Activated gamma-delta T cell treated with Interleukin-2 at 50 U/mL for 16 hours (primary cell): Measurements from ENCODE around the gene ATXN10.
"Not testable (repeated sequence)": the region's sequence is repeated elsewhere in the genome, so short reads cannot be mapped to it uniquely, and the experiment has no call there.

ENCODE experiments used
- DNase-seq: peaks from one replicate; pipeline ENCODE4 v3.0.0-alpha.2; 2020

ATXN10 gene, protein sequence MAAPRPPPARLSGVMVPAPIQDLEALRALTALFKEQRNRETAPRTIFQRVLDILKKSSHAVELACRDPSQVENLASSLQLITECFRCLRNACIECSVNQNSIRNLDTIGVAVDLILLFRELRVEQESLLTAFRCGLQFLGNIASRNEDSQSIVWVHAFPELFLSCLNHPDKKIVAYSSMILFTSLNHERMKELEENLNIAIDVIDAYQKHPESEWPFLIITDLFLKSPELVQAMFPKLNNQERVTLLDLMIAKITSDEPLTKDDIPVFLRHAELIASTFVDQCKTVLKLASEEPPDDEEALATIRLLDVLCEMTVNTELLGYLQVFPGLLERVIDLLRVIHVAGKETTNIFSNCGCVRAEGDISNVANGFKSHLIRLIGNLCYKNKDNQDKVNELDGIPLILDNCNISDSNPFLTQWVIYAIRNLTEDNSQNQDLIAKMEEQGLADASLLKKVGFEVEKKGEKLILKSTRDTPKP

DNA sequence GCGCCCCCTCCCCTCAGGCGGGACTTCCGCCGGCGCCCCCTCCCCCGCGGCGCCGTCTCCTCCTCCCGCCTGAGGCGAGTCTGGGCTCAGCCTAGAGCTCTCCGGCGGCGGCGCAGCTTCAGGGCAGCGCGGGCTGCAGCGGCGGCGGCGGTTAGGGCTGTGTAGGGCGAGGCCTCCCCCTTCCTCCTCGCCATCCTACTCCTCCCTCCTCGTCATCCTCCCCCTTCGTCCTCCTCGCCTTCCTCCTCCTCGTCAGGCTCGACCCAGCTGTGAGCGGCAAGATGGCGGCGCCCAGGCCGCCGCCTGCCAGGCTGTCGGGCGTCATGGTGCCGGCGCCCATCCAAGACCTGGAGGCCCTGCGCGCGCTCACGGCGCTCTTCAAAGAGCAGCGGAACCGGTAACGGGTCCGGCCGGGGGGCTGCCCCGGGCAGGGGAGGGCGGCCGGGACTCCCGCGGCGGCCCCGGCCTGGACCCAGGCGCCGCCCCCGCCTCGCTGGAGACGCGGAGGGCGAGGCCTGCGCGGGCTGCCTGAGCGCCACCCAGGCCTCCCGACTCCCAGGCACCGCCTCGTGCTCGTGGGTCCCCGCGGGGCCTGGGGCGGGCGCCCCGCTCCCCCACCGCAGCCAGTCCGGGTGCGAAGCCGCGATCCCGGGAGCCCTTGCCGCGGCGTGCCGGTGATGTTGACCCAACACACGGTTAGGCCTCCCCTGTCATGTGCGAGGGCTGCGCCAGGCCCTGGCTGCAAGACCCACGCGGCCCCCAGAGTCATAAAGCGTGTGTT, at the start of gene ATXN10:
Gene ATXN10, plus strand, starts transcription at position 52 of the 781 bp plus-strand sequence. Its CDS starts 230 bp downstream, at position 282.
- DNase-seq: peak; percentile 52

DNA sequence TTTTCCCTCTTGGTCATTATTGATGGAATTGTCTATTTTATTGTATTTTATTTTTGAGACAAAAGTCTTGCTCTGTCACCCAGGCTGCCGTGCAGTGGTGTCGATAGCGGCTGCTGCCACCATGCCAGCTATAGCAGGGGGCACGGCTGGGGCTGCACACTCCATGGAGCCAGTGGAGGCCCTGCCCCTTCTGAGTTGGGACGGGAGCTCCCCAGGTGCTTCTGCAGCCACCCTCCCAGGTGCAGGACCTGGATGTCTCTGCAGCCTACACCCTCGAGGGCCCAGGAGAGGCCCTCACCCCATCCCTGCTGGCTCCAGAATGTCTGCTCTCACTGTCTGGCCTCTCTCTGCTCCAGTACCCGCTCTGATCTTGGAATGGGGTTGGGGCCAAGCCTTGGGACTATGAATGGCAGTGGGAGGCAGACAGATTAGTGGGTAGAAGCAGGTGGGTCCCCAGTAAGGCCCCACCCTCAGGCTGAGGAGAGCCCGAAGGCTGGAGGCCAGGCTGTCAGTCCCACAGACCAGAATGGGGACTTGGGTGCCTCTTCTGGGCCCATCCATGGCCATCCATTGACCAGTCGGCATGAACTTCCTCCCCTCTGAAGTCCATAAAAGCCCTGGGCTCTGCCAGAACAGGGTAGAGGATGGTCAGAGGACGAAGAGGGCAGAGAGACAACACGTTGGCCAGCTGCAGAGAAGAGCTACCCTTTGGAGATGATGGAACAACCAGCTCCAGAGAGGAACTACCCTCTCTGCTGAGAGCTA, 49.6 kb upstream of the ATXN10 start:
- no peak for DNase-seq

DNA sequence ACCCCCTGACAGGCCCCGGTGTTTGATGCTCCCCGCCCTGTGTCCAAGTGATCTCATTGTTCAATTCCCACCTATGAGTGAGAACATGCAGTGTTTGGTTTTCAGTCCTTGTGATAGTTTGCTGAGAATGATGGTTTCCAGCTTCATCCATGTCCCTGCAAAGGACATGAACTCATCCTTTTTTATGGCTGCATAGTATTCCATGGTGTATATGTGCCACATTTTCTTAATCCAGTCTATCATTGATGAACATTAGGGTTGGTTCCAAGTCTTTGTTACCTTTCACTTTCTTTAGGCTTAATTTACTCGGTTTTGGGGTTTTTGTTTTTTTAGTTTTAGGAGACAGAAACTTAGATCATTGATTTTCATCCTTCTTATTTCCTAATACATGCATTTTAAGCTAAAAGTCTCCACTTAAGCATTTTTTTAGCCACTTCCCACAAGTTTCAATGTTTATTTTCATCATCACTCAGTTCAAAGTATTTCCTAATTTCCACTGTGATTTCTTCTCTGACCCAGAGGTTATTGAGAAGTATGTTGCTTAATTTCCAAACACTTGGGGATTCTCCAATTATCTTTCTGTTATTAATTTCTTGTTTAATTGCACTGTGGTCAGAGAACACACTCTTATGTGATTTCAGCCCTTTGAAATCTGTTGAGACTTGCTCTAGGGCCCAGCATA, 48.0 kb upstream of the ATXN10 start:
- DNase-seq: not testable (repeated sequence)

DNA sequence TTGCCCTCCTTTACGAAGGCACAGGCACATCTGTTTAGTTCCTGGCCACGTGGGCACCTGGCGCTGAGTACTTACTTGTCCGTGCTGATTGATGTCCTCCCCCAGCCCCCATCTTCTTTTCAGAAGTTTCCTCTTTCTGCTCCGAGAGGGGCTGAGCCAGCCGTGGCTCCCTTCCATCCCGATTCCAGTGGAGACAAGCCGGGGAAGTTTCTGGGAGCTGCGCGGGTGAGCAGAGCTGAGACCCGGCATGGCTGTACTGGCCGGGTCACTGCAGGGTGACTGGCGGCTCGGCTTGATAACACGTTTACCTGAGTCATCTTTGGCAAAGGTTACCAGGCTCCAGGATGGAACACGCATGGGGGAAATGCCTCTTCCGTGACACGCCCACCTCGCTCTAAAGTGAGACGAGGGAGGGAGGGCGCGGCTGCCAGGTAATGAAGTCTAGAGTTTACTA, 45.4 kb upstream of the ATXN10 start:
- no peak for DNase-seq

DNA sequence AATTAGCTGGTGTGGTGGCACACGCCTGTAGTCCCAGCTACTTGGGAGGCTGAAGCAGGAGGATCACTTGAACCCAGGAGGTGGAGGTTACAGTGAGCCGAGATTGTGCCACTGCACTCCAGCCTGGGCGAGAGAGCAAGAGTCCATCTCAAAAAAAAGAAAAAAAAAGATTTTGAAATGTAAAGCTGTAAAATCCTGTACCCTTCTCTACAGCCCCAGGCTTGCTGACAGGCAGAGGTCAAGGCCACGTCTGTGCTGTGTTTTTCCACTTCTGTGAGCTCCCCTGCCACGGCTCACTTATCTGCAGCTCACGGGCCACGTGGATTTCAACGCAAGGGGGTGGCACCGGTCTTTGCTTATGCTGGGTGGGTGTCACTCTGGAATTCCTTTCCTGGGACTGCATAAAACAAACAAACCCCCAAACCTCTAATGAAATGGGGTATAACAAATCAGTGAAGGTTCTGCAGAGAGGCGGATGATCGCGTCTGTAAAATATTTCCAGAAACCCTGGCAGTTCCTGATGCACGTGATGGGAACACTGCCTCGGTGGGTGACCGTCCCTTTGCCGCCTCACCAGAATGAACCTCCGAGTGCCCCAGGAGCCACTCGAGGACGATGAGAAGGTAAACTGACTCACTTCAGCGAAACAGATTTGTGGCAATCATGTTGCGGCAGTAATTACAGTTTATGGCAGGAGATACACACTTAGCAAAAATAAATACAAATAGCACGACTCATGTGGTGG, 44.0 kb upstream of the ATXN10 start:
- no peak for DNase-seq

DNA sequence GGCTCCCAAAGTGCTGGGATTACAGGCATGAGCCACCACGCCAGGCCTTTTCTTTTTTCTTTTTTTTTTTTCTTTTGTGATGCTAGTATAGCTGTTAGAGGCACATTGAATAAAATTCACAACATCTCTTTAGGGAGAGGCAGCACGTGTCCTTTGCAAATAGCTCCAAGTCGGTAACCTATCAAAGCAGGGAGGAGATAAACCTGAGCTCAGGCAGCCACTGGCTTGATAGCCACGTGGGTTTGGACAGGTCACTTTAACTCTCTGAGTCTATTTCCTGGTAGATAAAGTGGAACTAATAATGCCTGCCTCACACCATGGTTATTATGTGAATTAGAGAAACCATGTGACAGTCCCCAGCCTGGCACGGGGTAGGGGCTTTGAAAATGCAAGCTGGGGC, 43.1 kb upstream of the ATXN10 start:
- DNase-seq: no peak

DNA sequence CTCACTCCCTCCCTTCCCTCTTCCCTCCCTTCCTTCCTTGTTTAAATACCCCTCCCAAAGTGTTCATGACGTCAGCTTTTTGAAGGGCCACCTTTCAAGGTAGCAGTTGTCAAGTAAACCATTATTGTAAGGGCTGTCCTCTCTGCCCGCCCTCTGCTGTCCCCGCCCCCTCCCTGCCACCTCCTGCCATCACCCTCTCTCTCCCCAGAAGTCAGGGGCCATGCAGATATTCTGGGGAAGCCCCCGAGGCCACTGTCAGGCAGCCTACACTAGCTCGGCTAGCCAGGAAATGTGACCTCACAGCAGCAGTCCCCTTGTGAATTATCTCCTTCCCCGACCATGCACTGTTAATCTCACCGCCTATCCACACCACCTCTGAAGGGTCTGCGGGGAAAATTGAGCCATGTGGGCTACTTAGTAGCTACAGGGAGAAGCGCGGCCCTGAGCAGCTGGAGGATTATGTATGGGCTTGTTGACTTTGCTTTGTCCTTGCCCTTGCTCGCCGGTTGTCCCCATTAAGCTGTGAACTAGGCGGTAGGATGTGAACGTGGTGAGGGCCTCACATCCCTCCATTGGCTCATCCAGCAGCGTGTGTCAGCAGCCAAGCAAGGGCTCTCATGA, 42.1 kb upstream of the ATXN10 start:
- no peak for DNase-seq

DNA sequence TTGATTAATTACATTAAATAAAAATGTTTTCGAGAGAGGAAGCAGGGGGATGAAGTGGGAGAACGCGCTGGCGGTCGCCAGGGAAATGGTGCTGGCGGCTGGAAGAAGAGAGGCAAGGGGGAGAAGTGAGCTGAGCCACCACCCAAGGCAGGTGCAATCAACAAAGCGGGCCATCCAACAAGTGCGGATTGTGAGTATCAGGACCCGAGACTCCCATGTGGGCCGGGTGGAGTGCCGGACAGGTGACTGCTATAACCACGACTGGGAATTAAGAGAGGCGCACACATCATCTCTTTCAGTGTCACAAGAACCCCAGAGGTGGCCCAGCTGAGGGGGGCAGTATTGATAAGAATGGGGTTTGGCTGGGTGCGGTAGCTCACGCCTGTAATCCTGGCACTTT, 41.2 kb upstream of the ATXN10 start:
- DNase-seq: no peak

DNA sequence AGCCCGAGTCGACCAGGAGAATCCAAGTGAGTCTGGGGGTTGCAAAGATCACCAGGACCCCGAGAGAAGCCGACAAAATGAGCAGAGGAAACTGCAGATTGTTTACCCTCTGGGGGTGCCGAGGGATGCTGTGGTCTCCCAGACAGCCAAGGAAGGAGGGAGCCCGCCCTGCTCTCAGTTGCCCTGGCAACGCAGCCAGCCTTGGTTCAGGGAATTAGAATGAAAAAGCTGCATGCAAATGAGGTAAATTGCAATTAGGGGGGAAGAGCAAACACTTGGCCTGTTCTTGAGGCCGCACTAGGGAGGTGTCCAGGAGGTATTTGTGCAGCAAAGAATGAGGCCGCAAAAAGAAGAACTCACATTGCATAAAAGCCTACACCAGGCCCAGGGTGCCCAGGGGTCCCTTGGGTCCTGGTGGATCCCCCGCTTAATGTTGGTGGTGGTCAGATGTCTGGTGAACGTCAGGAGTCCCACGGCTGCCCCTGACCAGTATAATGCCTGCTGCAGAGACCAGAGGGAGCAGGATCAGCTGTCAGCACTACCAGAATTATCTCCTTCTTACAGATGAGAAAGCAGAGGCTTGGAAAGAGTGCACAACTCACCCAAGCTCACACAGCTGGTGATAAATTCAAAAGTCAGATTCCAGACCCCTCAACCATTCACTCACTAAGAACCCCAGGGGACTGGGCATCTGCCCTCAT, 40.3 kb upstream of the ATXN10 start:
- DNase-seq: no peak

DNA sequence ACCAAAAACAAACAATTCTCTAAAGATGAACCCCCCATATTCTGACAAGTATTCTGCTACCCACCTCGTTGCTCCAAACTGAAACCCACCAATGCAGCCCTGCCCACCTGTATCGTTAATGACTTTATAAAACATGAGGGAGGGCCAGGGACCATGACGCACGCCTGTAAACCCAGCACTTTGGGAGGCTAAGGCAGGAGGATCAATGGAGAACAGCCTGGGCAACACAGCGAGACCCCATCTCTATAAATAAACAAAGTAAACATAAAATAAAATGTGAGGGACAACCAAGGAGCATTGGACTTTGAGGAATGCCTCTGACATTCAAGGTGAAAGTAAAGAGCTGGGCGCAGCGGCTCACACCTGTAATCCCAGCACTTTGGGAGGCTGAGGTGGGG, 39.8 kb upstream of the ATXN10 start:
- DNase-seq: no peak

DNA sequence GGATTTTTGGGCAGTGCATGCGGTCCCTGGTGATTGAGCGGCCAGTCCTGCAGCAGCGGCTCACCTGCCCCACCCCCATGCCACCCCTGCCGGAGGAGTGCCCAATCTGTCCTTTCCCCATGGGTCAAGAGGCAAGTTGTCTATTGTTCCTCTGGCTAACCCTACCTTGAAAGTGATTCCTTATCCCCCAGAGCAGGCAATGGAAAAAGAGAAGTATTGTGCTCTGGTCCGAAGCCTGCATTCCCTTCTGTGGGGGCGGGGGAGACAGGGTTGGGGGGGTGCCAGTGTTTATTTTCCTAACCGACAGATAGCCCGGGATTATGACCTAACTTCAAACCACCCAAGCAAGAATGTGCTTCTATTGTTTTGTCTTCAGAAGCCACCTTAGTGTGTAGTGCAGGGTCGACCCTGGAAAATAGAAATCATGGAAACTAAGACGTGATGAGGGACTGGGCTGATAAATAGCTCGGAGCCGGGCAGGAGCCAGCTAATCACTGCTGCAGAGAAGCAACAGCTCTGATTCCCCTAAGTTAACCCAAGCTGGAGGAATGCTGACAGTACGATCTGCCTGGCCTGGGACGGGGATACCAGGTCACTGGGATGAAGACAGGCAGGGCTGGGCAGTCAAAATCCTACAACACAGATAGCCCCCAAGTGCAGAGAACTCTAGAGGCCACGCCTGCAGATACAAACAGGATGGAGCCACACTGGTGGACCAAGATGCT, 38.7 kb upstream of the ATXN10 start:
- no peak for DNase-seq

DNA sequence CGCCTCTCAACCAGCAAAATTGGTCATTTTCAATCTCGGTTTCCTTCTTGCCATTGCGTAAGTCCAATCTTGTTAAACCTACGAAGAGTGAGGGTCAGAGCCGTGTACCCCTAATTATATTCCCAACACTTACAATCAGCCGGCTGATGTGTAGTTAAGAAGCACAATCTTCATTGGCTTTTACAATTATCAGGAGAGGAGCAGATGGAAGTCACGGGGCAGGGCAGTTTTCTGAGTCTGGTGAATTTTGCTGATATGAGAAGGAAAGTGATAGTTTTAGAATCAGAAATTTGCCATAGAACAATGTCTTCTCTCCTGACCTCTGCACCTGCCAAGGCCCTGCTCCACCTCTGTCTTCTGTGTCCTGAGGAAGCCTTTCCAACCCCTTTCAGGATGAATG, 35.0 kb upstream of the ATXN10 start:
- DNase-seq: no peak

DNA sequence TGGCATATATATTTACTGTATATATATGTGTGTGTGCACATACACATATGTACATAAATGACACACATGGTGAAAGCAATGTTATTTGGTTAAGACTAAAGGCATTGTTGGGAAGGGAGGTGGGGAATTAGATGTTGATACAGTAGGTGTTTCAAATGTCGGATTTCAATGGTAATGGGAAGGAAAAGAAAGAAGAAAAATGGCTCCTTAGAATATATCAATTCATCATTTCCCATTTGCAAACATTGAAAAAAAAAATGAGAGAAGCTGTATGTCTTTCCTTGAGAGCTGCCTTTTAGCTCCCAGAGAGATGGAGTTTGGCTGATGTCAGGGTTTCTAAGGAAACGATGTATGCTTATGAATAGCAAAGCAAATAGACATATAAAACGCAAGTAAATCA, 33.4 kb upstream of the ATXN10 start:
- no peak for DNase-seq

DNA sequence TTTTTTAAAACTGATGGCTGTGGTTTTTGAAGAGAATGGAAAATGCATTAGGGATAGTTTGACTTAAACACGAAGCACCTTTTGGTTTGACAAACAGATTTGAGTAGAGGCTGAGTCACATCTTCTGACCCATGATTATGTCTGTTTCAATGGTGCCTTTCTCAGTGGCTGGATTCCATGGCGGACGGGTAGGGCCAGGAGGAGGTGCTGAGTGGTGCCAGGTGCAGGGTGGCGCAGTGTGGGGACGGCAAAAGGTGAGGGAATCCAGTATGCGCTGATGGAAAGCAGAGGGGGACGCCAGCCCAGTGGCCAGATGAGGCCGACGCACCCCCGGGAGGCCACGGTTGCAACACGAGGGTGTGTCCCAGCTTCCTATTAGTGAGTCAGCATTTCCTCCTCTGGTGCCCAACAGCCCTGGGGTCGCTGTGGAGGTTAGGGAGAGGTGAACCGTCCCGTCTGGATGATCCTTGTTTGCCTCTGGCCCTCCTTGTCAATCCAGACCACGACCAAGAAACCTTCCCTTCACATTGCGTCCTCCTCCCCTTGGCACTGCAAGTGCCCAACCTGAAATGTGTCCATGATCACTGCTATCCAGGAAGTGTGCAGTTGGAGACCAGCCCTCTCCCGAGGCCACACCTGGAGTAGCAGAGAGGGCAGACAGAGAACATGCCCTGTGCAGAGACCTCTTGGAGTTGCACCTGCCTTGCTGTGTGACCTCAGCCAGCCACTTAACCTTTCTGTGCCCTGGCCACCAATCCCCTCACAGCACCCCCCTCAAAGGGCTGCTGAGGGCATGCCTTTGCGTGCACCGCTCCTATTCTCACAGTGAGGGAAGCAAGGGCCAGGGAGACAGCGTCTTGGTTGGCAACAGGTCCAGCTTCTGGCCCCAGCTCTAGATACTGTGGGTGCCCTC, 32.5 kb upstream of the ATXN10 start:
- no peak for DNase-seq

DNA sequence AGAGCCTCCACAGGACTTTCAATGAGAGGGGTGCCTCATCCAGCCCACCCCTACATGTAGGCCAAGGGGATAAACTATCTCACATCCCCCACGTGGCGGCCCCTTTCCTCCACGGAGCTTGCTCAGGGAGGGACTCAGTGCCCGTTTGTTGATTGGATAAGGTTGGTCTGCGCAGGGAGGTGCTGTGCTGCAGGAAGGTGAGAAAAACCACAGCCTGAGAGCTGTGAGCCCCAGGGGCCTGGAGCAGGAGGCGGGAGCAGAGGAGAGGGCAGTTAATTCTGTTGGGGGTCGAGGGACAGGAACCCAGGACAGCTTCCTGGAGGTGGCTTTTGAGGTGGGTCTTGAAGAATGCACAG, 31.9 kb upstream of the ATXN10 start:
- DNase-seq: no peak

DNA sequence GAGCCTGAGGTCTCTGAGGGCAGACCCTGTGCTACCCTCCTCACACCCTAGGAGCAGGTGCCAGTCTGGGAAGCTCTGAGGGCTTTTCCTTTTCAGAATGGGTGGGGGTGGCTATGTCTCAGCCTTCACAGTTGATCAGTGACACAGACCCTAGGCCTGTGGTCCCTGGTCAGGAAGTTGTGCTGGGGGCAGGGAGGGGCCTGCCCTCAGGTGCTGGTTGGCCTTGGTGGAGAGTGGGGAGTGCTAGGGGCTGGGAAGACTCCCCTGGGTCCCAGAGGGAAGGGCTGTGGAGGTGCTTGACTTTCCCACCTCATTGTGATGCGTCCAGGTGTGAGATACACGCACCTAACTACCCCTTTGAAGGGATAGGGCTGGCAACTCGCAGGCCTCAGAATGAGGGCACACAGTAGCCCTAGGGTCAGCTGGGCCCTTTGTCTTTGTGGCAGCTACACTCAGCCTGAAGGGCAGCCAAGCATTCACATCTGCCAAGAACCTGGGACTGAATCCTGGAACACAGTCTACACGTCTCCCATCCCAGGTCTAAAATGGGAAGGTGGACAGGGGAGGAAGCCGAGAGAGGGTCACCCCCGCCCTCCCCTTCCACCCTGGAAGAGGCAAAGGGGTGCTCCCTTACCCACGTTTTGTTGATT, 31.2 kb upstream of the ATXN10 start:
- DNase-seq: no peak

DNA sequence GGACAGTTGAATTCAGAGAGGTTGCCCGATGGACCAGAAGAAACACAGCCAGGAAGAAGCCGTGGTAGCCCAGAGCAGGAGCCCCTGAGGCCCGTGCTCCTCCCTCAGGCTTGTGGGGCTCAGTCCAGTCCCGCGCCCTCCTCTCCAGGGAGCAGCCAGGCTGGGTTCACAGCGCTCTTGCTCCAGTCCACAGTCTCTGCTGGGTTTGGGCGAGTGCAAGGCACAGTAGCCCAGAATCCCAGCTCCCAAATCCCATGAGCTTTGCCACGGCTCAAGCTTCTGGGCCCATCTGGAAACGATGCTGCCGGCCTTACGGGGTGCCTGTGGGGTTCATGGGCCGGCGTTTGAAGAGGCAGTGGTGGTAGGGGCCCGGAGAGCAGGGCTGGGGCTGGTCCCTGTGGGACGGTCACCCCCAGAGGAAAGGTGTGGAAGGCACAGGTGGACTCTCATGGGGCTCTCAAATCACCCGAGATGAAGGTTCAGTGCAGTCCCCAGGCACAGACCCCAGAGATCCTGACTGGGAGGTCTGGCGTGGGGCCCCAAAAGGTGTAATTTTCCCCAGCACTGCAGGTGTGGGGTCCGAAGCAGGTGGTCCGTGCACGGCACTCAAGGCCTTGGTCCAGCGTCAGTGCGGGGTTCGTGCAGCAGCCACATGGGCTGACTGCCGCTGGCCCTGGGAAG, 30.6 kb upstream of the ATXN10 start:
- no peak for DNase-seq

DNA sequence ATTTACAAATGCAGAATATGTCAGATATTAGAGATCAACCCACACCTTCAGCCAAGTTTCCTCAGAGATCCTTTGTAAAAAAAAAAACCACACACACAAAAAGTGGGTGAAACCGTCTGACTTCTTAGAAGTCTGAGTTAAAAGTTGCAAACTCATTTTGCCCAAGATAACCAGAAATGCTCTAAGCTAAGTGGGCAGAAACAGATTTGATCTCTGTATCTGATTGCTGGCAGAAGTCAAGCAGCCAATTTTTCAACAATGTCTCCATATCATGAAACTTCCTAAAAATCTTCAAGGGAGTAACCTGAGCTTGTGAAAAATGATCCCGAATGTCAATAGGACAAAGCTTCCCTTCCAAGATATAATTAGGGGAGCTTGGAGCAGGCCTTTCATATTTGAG, 28.6 kb upstream of the ATXN10 start:
- DNase-seq: no peak
